Loucy (cell line): ENCODE results near the gene TMEM33.

Source experiments
- H2AFZ ChIP-seq: fragments of 200-600 bp; sonication (generic); 2 replicates; pipeline ENCODE4 v1.6.0; 2016; ENCODE audit warnings: antibody characterized with exemption, mild to moderate bottlenecking, low read length, moderate library complexity
- H3F3A ChIP-seq: fragments of 200-600 bp; 2 replicates; pipeline ENCODE4 v1.6.0; 2016; ENCODE audit warnings: antibody characterized with exemption, low read depth, mild to moderate bottlenecking
- H3K27me3 ChIP-seq: fragments of 200-600 bp; sonication (generic); 2 replicates; pipeline ENCODE4 v1.6.1; 2014; ENCODE audit warnings: low read length, mild to moderate bottlenecking; ENCODE audit not compliant: insufficient read depth, poor library complexity, severe bottlenecking
- H3K36me3 ChIP-seq: fragments of 200-600 bp; sonication (generic); 2 replicates; pipeline ENCODE4 v1.6.1; 2016; ENCODE audit warnings: low read length; ENCODE audit not compliant: insufficient read depth
- H3K4me1 ChIP-seq: fragments of 200-600 bp; sonication (generic); 2 replicates; pipeline ENCODE4 v1.5.1; 2014; ENCODE audit warnings: low read length, mild to moderate bottlenecking; ENCODE audit not compliant: insufficient read depth, poor library complexity, severe bottlenecking
- H3K4me2 ChIP-seq: fragments of 200-600 bp; sonication (generic); 2 replicates; pipeline ENCODE4 v1.6.0; 2014; ENCODE audit warnings: antibody characterized with exemption, low read length, low read depth, mild to moderate bottlenecking; ENCODE audit not compliant: poor library complexity, severe bottlenecking
- H3K4me3 ChIP-seq: fragments of 200-600 bp; sonication (generic); 2 replicates; pipeline ENCODE4 v1.5.1; 2014; ENCODE audit warnings: low read length, mild to moderate bottlenecking, mixed read lengths; ENCODE audit not compliant: poor library complexity, severe bottlenecking
- H3K79me2 ChIP-seq: fragments of 200-600 bp; sonication (generic); 2 replicates; pipeline ENCODE4 v1.6.1; 2014; ENCODE audit warnings: low read length; ENCODE audit not compliant: insufficient read depth
- H3K9ac ChIP-seq: fragments of 200-600 bp; sonication (generic); 2 replicates; pipeline ENCODE4 v1.6.0; 2014; ENCODE audit warnings: mild to moderate bottlenecking, low read depth, low read length, moderate library complexity; ENCODE audit not compliant: poor library complexity, severe bottlenecking
- H3K9me2 ChIP-seq: fragments of 200-600 bp; sonication (generic); replicated peaks from 2 replicates; pipeline ENCODE4 v1.6.1; 2016; ENCODE audit warnings: low read depth, low read length, mixed read lengths
- H3K9me3 ChIP-seq: fragments of 200-600 bp; sonication (generic); 2 replicates; pipeline ENCODE4 v1.6.1; 2014; ENCODE audit warnings: mild to moderate bottlenecking, antibody characterized with exemption, low read length, low read depth; ENCODE audit not compliant: insufficient read depth
- H4K20me1 ChIP-seq: fragments of 200-600 bp; sonication (generic); 2 replicates; pipeline ENCODE4 v1.6.0; 2014; ENCODE audit warnings: antibody characterized with exemption, low read length, mild to moderate bottlenecking; ENCODE audit not compliant: insufficient read depth, poor library complexity, severe bottlenecking
- CTCF ChIP-seq: fragments of 200-600 bp; sonication (generic); conservative IDR thresholded peaks from 2 replicates; pipeline ENCODE4 v1.5.1; 2014; ENCODE audit warnings: mild to moderate bottlenecking, antibody characterized with exemption, low read length
- EZH2phosphoT487 ChIP-seq: fragments of 200-600 bp; IDR thresholded peaks from 2 replicates; pipeline ENCODE4 v1.6.1; 2018; ENCODE audit warnings: antibody characterized with exemption, mild to moderate bottlenecking, moderate library complexity, borderline replicate concordance

Gene TMEM33

GRCh38 chr4:41967392-41967791 lies 32.2 kb downstream of the TMEM33 start:
- Histone ChIP-seq H3K36me3 (no peaks in the 10 kb centered on the region), H2AFZ (no peak overlapping the region), H3K4me1 (no peaks in the 10 kb centered on the region), H3K9me2 (no peaks in the 10 kb centered on the region), H3F3A (no peaks in the 10 kb centered on the region; the same call in 1 of the 2 replicates), H3K27me3 (no peaks in the 10 kb centered on the region), H4K20me1 (no peaks in the 10 kb centered on the region), H3K9me3 (no peaks in the 10 kb centered on the region), H3K79me2 (no peaks in the 10 kb centered on the region), H3K9ac (no peak overlapping the region), H3K4me2 (no peak overlapping the region), H3K4me3 (no peak overlapping the region)
- TF ChIP-seq CTCF (no peak), EZH2phosphoT487 (no peak)

- Histone ChIP-seq H3K4me2 (no peak overlapping the region), H3K27me3 (no peaks in the 10 kb centered on the region), H3K9me2 (no peaks in the 10 kb centered on the region), H2AFZ (no peak overlapping the region), H3K4me3 (no peak overlapping the region), H3K4me1 (no peaks in the 10 kb centered on the region), H3K9ac (no peak overlapping the region), H3K36me3 (no peaks in the 10 kb centered on the region), H3K9me3 (no peaks in the 10 kb centered on the region), H3F3A (no peaks in the 10 kb centered on the region), H4K20me1 (no peaks in the 10 kb centered on the region), H3K79me2 (no peaks in the 10 kb centered on the region)
- TF ChIP-seq CTCF (no peak), EZH2phosphoT487 (no peak)
These were observed 34.4 kb downstream of the TMEM33 start for GRCh38 chr4:41969671-41970070.

- TF ChIP-seq CTCF = no peak
- no peak for TF ChIP-seq EZH2phosphoT487
These were observed 40.1 kb downstream of the TMEM33 start for GRCh38 chr4:41975341-41975740.

More at GRCh38 chr4:41975341-41975740, 40.1 kb downstream of the TMEM33 start:
- Histone ChIP-seq H3K36me3 (no peaks in the 10 kb centered on the region), H3K9me3 (no peaks in the 10 kb centered on the region), H2AFZ (no peak overlapping the region), H3K4me3 (no peak overlapping the region), H3K9ac (no peak overlapping the region), H3K4me2 (no peak overlapping the region), H3K4me1 (no peaks in the 10 kb centered on the region), H4K20me1 (no peaks in the 10 kb centered on the region), H3F3A (no peaks in the 10 kb centered on the region), H3K9me2 (no peaks in the 10 kb centered on the region), H3K27me3 (no peaks in the 10 kb centered on the region), H3K79me2 (no peaks in the 10 kb centered on the region)
